Fibroblast of skin of left biceps (primary cell): ENCODE results near the gene ADIPOQ.
"Not testable (repeated sequence)": the region's sequence is repeated elsewhere in the genome, so short reads cannot be mapped to it uniquely, and the experiment has no call there.

Experiments
- DNase-seq, 2 experiments: peaks; one replicate each; pipeline ENCODE4 v3.0.0-alpha.2; 2013; ENCODE audit warnings: low read depth in 2 of 2

ADIPOQ gene

DNA sequence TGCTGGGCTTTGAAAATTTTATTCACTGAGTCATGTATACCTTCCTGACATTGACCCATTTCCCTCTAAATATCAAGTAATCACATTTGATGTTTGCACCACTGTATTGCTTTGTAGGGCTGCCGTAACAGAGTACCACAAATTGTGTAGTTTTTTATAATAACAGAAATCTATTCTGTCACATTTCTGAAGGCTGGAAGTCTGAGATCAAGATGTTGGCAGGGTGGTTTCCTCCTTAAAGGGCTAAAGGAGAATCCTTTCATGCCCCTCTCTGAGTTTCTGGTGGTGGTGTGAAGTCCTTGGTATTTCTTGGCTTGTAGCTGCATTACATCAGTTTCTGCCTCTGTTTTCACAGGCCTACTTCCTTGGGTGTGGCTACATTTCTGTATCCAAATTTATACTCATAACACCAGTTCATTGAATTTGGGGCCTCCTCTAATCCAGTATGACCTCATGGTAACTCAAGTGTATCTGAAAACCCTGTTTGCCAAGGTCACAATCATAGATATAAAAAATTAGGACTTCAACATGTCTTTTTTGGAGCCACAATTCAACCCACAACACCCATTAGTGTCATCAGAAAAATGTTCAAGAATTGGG is 58.7 kb downstream of the ADIPOQ start:
- DNase-seq: peak in 1 of 2 experiments; percentile 7

DNA sequence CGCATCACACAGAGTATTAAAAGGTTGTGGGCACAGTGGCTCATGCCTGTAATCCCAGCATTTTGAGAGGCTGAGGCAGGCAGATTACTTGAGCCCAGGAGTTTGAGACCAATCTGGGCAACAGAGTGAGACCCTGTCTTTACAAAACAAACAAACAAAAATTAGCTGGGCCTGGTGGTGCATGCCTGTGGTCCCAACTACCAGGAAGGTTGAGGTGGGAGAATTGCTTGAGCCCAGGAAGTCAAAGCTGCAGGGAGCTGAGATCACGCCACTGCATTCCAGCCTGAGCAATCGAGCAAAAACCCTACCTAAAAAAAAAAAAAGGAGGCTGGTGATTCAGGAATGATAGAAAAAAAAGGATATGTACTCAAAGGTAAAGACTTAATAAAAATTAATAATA is 59.6 kb downstream of the ADIPOQ start:
- DNase-seq: no peak

DNA sequence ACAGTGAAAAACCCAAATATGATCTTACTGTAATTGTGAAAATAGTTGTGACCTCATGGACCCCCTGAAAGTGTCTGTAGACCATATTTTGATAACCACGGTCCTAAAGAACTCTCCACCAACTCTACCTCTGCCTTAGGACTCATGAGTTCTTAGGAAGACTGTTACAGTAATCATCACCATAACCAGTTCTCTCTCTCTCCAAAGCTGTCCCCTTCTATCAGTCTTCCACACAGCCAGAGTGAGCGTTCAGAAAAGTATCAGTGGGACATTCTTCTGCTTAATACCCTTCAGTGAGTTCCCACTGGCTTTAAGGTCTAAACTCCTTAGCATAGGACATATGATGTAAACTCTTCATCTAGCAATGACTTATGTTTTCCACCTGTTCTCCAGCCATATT is 60.2 kb downstream of the ADIPOQ start:
- DNase-seq: no peak

DNA sequence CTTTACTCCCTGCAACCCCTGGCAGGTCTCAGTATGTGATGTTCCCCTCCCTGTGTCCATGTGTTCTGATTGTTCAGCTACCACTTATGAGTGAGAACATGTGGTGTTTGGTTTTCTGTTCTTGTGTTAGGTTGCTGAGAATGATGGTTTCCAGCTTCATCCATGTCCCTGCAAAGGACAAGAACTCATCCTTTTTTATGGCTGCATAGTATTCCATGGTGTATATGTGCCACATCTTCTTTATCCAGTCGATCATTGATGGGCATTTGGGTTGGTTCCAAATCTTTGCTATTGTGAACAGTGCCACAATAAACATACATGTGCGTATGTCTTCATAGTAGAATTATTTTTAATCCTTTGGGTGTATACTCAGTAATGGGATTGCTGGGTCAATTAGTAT is 61.2 kb downstream of the ADIPOQ start:
- DNase-seq: not testable (repeated sequence)

DNA sequence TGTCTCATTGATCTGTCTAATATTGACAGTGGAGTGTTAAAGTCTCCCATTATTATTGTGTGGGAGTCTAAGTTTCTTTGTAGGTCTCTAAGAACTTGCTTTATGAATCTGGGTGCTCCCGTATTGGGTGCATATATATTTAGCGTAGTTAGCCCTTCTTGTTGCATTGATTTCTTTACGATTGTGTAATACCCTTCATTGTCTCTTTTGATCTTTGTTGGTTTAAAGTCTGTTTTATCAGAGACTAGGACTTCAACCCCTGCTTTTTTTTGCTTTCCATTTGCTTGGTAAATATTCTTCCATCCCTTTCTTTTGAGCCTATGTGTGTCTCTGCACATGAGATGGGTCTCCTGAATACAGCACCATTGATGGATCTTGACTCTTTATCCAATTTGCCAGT is 64.6 kb downstream of the ADIPOQ start:
- DNase-seq: not testable (repeated sequence)
